ENCODE measurements around the gene HTD2. TPM values are rescaled to one million over a fixed set of nuclear protein-coding genes. Genes with fewer than 3 reads are reported as not detected.

Gene HTD2
- total and polyA plus RNA-seq, 9 of the 15 experiments (the other 6 are each of a cell fraction or from before 2014, with no cell fraction given): 1.8 to 22.8 (median 9.6) TPM

DNA sequence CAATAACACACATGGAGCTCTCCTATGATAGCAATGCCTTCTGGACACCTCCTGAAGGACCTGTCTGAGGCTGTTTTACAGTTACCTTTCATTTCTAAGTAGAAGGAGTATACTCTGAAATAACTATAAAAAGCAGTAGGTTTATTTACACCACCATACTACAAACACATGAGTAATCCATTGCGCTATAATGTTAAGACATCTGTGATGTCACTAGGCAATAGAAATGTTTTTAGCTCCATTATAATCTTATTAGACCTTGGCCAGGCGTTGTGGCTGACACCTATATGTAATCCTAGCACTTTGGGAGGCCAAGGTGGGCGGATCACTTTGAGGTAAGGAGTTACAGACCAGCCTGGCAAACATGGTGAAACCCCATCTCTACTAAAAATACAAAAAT is 51.1 kb downstream of the HTD2 start (continued):
- TF ChIP-seq ADNP (tag; IDR thresholded peaks at IDR 0.05) (no peak), FOSL1 (tag; conservative IDR thresholded peaks at IDR 0.05) (no peak), KAT8 (IDR thresholded peaks at IDR 0.05; ENCODE audit: low read depth) (no peak), TCF7 (IDR thresholded peaks at IDR 0.05; ENCODE audit: borderline replicate concordance) (no peak), CBX8 (IDR thresholded peaks at IDR 0.05; ENCODE audit: borderline replicate concordance, extremely low read depth, low read depth, low read length, poor library complexity, severe bottlenecking) (no peak), ATF7 (IDR thresholded peaks at IDR 0.05) (no peak), MTA1 (IDR thresholded peaks at IDR 0.05; ENCODE audit: borderline replicate concordance) (no peak)

DNA sequence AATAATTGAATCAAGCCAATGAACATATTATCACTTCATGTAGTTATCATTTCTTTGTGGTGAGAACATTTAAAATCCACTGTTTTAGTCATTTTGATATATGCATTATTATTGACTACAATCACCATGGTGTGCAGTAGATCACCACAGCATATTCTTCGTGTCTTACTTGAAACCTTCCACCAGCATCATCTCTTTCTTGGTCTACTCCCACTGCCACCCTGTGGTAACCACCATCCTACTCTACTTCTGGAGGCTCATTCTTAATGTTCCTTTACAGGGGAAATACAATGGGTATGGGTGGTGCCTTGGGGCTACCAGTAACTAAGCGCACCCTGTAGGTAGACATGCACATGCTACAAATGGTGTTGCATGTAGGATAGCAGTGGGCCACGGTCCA is 51.8 kb downstream of the HTD2 start:
- Histone ChIP-seq H2AFZ (ENCODE audit: low read depth, low read length) (no peak overlapping the region), H3K36me3 (ENCODE audit: control insufficient read depth, insufficient read depth, low read length) (no peaks in the 10 kb centered on the region), H3K9me3 (replicated peaks; ENCODE audit: control insufficient read depth, insufficient read depth, low read depth, low read length) (no peaks in the 10 kb centered on the region), H3K4me2 (ENCODE audit: insufficient read depth, low read length) (no peak overlapping the region), H3K79me2 (ENCODE audit: control insufficient read depth, insufficient read depth, low read length) (no peaks in the 10 kb centered on the region), H3K27ac (ENCODE audit: extremely low read depth, low read depth, low read length) (no peak overlapping the region), H4K20me1 (replicated peaks; ENCODE audit: control insufficient read depth, insufficient read depth, low read length) (no peaks in the 10 kb centered on the region), H3K4me1 (replicated peaks in 1 of 2; ENCODE audit: control insufficient read depth in 2 of 2, insufficient read depth in 2 of 2, low read length in 2 of 2) (no peaks in the 10 kb centered on the region; a peak in 1 of 5 replicates), H3K4me3 (no peak overlapping the region), H3K27me3 (ENCODE audit: control insufficient read depth in 2 of 2, insufficient read depth in 2 of 2, low read length in 2 of 2) (no peaks in the 10 kb centered on the region), H3K9ac (ENCODE audit: insufficient read depth in 1 of 2, low read depth in 2 of 2, low read length in 2 of 2) (no peak overlapping the region), H3K9me1 (ENCODE audit: control insufficient read depth, insufficient read depth, low read length) (no peaks in the 10 kb centered on the region)
- in situ Hi-C loops (cut with MboI): no loop called here
- WGBS (ENCODE audit: insufficient coverage, low coverage, missing lambda C conversion rate): 70% methylated on average over 3 of the region's 3 CpGs
- ChIA-PET POLR2A (no interaction called here), CTCF (ENCODE audit: low intra/inter-chr PET ratio) (no interaction called here)
- no peak for ATAC-seq
- intact Hi-C loops (cut with micrococcal nuclease): no loop called here
- DNase-seq (ENCODE audit: extremely low read depth in 1 of 4, low spot score in 3 of 4): no peak
- no TSS peak for BruUV-seq (replicated peaks)
- no peak for FAIRE-seq
- TF ChIP-seq ZC3H8 (IDR thresholded peaks at IDR 0.05): no peak
- TF ChIP-seq CREM (IDR thresholded peaks at IDR 0.05; ENCODE audit: low read depth): no peak
- TF ChIP-seq ZNF280B (CRISPR knock-in tag; IDR thresholded peaks at IDR 0.05): no peak
- no peak for TF ChIP-seq EP300 (IDR thresholded peaks at IDR 0.05; ENCODE audit: low read length)
- no peak for TF ChIP-seq RBBP5 (IDR thresholded peaks at IDR 0.05; ENCODE audit: borderline replicate concordance, insufficient read depth, low read length, poor library complexity, severe bottlenecking)
- TF ChIP-seq NFE2L1 (tag; IDR thresholded peaks at IDR 0.05; ENCODE audit: borderline replicate concordance, low read depth): no peak
- no peak for TF ChIP-seq ZHX1 (conservative IDR thresholded peaks at IDR 0.05; ENCODE audit: low read length)
- TF ChIP-seq NUFIP1 (IDR thresholded peaks at IDR 0.05; ENCODE audit: partially characterized antibody): no peak
- no peak for TF ChIP-seq UBTF (IDR thresholded peaks at IDR 0.05; ENCODE audit: borderline replicate concordance in 1 of 2, low read depth in 2 of 2, low read length in 2 of 2)

Data from K562 (cell line).